ENCODE measurements around the gene MAGEH1.
"Not testable (repeated sequence)": the region's sequence is repeated elsewhere in the genome, so short reads cannot be mapped to it uniquely, and the experiment has no call there.

Gene MAGEH1, protein sequence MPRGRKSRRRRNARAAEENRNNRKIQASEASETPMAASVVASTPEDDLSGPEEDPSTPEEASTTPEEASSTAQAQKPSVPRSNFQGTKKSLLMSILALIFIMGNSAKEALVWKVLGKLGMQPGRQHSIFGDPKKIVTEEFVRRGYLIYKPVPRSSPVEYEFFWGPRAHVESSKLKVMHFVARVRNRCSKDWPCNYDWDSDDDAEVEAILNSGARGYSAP

DNA sequence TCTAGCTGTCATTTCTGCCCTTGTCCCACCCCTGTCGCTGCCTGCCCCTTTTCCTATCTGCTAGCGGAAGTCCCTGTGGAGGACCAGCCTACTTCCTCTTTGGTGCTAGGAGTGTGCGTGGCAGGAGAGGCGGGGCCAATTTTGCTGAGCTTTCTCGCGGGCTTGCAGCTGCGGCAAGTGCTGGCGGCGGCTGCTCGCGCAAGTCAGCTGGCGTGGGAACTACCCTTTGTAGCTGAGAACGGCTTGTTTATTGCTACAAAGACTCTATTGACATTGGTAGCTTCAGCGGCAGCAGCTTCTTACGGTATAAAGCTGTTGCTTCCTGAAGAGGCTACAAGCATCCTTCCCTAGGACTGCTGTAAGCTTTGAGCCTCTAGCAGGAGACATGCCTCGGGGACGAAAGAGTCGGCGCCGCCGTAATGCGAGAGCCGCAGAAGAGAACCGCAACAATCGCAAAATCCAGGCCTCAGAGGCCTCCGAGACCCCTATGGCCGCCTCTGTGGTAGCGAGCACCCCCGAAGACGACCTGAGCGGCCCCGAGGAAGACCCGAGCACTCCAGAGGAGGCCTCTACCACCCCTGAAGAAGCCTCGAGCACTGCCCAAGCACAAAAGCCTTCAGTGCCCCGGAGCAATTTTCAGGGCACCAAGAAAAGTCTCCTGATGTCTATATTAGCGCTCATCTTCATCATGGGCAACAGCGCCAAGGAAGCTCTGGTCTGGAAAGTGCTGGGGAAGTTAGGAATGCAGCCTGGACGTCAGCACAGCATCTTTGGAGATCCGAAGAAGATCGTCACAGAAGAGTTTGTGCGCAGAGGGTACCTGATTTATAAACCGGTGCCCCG, at the start of gene MAGEH1:
Gene MAGEH1, plus strand, starts transcription at position 138 of the 843 bp plus-strand sequence. Its CDS starts 248 bp downstream, at position 386.
- in situ Hi-C loops (cut with MboI; ENCODE audit: low sequenced_read_pairs), result no loop called here

DNA sequence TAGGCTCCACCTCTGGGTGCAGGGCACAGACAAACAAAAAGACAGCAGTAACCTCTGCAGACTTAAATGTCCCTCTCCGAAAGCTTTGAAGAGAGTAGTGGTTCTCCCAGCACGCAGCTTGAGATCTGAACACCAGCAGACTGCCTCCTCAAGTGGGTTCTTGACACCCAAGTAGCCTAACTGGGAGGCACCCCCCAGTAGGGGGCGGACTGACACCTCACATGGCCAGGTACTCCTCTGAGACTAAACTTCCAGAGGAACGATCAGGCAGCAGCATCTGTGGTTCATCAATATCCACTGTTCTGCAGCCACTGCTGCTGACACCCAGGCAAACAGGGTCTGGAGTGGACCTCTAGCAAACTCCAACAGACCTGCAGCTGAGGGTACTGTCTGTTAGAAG, 24.8 kb upstream of the MAGEH1 start:
- in situ Hi-C loops (cut with MboI; ENCODE audit: low sequenced_read_pairs), result not testable (repeated sequence)

DNA sequence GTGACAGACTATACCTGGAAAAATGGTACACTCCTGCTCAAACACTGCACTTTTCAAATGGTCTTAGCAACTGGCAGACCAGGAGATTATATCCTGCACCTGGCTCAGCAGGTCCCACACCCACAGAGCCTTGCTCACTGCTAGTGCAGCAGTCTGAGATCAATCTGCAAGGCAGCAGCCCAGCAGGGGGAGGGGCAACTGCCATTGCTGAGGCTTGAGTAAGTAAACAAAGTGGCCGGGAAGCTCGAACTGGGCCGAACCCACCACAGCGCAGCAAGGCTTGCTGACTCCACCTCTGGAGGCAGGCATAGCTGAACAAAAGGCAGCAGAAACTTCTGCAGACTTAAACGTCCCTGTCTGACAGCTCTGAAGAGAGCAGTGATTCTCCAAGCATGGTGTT, 8.5 kb upstream of the MAGEH1 start:
- in situ Hi-C loops (cut with MboI; ENCODE audit: low sequenced_read_pairs), result not testable (repeated sequence)

DNA sequence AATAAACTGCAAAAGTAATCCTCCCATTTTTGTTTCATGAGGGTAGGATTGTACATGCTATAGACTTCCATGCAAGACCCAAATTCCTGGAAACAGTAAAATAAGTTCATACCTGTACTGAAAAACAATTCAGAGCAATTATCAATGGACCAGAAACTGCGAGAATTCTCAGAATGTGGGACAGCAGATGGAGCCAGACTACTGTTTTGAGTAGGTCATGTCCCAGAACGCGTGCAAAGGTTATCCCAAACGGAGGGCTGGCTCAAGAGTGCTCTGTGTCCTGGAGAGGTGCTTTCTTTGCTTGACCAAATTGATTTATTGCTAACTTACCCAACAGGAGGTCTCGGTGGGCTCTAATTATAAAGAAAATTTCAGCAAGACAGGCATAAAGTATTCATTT, 1.7 kb upstream of the MAGEH1 start:
- in situ Hi-C loops (cut with MboI; ENCODE audit: low sequenced_read_pairs), result no loop called here

DNA sequence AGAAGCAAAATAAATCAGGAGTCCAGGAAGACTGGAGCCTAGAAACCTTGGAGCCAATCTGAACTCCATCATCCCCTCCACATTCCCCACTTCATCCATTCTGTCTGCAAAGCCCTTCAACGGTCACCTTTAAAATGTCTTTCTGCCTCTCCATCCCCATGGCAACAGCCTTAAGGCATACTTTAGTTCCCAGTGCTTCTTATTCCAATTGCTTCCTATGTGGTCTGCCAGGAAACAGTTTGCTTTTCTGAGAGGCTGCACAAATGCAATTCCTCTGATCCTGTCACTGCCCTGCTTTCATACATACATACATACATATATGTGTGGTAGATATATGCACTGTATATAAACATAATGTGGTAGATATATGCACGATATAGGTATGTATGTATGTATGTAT, 786 bp upstream of the MAGEH1 start:
- in situ Hi-C loops (cut with MboI; ENCODE audit: low sequenced_read_pairs), result no loop called here

DNA sequence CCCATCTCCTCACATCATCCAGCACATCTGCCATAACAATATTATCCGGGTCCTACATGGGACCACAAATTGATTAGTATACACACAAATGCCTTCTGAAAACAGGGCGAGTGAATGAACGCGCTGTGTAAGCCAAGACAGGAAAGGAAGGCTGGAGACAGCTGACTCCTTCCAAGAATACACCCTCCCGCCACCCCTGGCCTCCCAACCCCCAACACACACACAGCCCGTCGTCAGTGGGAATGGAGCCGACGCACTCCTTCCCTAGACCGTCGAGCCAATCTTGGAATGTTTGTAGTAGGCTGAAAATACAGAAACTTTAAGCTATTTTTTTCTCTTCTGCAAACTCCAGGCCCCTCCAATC, 319 bp upstream of the MAGEH1 start:
- in situ Hi-C loops (cut with MboI; ENCODE audit: low sequenced_read_pairs), result no loop called here

DNA sequence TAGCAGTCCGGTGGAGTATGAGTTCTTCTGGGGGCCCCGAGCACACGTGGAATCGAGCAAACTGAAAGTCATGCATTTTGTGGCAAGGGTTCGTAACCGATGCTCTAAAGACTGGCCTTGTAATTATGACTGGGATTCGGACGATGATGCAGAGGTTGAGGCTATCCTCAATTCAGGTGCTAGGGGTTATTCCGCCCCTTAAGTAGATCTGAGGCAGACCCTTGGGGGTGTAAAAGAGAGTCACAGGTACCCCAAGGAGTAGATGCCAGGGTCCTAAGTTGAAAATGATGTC, 852 bp downstream of the MAGEH1 start:
- in situ Hi-C loops (cut with MboI; ENCODE audit: low sequenced_read_pairs), result no loop called here

DNA sequence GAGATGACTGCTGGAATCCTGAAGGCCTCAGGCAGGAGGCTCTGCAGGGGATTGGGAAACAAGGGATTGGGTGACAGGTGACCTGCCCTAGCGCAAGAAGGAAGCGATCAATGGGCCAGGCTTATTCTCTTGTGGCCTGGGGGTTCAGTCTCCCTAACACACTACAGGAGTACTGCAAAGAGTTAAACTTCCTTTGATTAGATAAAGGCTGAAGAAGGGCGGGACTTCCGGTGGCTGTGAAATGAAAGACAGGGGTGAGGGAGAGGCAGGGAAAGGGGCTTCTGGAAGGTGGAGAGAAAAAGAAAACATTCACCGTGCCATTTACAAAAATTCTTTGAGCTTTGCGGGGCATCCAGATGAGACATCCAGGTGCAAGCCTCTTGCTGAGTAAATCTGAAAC, 3.8 kb downstream of the MAGEH1 start:
- in situ Hi-C loops (cut with MboI; ENCODE audit: low sequenced_read_pairs), result not testable (repeated sequence)

DNA sequence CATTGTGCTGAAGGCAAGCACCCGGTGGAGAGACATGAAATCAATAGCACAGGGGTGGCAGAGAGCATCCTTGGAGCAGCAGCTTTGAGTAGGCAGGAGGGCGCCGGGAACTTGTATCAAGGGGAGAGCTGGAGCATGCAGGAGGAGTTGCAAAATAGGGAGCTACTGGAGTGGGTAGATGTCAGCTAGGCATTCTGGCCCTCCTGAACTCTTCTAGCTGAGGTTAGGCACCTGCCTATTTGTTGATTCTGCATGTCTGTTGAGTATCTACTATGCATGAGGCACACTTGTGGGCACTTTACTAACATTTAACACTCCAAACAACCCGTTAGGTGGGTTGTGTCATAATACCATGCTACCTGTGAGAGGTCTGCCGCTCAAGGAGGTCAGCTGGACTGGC, 7.5 kb downstream of the MAGEH1 start:
- in situ Hi-C loops (cut with MboI; ENCODE audit: low sequenced_read_pairs), result not testable (repeated sequence)

DNA sequence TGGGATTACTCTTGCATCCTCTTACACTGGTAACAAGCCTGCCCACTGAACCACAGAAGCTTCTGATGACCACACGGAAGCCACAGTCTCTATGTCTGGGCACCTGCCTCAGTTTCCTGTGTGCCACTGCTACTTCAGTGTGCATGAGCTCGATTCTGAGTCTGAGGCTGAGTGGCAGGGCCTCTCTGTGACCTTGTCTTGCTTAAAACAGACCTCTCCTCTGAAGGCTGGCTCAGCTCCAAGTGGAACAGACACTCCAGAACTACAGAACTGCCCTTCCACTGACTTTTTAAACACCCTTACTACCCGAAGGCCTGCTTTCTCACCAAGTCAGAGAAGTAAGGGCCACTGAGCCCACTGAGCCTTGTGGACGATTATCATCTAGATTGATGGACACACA, 8.0 kb downstream of the MAGEH1 start:
- in situ Hi-C loops (cut with MboI; ENCODE audit: low sequenced_read_pairs), result not testable (repeated sequence)

DNA sequence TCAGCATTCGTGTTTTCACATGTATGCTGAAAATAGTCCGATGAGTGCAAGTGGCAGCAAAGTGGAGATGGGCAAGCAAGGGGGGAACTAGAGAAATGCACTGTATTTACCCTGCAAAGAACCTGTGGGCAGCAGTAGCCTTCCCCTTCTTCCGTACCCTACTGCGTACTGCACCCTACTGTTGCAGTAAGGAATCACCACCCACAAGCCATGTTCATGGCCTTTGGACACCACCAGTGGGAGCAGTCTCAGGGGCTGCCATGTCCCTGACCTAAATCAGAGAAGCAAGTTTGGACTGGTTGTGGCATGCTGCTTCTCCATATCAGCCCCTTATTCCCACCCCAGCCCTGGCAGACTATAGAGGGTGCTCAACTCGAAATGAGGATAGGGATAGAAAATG, 12.1 kb downstream of the MAGEH1 start:
- in situ Hi-C loops (cut with MboI; ENCODE audit: low sequenced_read_pairs), result not testable (repeated sequence)

DNA sequence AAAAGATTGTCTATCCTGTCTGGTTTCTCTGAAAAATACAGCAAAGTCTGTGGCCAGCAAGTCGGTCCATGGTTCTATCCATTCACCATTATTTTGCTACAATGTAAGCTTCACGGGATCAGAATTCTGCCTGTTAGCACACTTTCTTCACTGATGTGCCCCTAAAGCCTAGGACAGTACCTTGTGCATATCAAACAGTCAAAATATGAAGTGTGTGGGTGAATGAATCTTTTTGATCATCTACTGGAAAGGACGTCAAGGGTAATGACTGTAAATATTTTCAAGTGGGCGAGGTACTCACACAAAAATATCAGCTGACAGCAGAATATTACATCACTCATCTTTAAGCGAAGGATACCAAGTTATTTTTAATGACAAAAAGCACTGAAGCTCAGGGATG, 13.2 kb downstream of the MAGEH1 start:
- in situ Hi-C loops (cut with MboI; ENCODE audit: low sequenced_read_pairs), result not testable (repeated sequence)

DNA sequence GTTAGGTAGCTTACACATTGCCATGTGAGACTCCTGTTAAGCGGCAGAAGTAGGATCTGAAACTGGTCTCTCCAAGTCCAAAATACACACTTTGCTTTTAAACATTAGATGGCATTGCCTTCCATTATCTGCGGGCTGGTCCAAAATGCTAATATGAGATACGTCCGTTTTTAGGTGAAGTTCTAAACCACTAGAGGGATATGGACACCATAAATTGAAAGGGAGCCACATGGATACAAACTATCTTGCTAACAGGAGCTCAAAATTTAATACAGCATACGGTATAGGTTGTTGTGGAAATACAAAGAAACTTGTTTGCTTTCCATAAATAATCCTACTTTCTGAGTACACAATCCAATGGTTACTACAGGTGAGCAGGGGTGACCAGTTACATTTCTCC, 13.9 kb downstream of the MAGEH1 start:
- in situ Hi-C loops (cut with MboI; ENCODE audit: low sequenced_read_pairs), result not testable (repeated sequence)

DNA sequence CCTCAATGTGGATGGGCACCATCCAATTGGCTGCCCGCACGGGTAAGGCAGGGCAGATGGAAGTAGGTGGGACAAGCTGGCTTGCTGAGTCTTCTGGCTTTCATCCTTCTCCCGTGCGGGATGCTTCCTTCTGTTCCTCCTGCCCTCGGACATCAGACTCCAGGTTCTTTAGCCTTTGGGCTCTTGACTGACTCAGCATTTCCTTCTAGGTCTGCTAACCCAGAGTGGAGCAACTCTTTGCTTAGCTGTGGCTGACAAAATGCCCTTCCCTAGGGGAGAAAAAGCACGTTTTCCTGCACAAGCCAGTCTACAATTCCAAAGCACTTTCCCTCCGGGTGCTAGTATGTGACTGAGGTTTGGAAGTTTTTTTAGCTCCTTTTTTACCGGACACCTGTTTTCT, 28.0 kb downstream of the MAGEH1 start:
- in situ Hi-C loops (cut with MboI; ENCODE audit: low sequenced_read_pairs), result not testable (repeated sequence)

DNA sequence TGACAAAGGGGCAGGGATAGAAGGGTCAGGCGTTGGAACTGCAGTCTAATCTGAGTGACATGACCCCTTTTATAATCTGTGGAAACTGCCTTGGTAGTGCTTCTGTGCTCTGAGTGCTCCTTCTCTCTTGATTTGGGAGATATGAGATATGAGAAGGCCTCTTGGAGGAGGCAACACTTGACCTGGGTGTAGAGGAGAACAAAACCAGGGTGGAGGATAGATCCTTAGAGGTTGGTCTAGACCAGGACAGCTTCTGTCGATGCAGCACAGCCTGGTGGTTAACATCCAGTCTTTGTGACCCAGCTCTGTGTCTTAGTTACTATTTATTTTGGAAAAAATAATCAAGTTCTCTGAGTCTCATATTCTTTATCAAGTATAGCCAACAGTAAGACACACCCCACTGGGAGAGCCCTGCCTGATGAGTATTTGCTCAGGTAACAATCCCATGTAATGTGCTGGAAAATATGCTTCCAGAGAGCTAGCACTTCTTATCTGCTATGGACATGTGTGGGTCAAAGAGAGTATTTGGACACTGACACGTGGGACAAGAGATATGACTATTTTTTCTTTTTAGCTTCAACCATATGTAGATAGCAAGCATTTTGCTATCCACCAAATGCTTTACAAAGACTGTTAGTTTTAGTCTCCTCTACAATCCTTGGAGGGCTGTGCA, 28.6 kb downstream of the MAGEH1 start:
- in situ Hi-C loops (cut with MboI; ENCODE audit: low sequenced_read_pairs), result no loop called here

DNA sequence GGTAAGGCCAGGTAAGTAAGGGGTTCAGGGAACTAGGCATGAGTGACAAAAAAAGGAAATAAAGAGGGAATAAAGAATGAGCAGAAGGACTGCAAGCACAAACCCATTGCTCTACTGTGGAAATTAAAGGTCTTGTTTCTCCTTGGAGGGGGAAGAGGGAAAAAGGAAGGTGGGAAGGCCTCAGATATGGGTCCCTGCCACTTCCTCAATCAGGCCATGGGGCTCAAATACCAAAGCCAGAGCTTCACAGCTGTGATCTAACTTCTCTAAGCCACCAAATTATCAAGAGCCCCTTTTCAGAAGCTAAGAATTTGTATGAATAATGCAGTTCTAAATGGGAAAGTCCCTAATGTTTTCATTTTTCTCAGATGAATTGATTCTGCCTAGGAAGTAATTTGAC, 33.0 kb downstream of the MAGEH1 start:
- in situ Hi-C loops (cut with MboI; ENCODE audit: low sequenced_read_pairs), result no loop called here

DNA sequence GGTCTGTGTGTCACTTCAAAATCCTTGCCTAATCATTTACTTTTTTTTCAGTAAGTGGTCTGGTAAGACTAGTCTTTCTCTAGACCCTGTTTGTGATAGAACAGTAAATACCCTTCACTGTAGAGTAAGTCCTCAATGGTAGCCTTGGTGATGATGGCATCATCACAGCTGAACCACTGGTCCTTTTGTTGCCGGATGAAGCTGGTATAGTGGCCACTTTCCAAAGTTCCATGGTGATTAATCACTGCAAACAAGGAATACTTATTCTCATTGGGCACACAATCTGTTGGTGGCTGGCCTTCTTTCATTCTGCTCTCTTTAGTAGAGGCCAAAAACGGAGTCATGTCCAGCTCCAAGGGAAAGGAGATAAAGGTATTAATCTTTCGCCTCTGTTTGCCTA, 34.8 kb downstream of the MAGEH1 start:
- in situ Hi-C loops (cut with MboI; ENCODE audit: low sequenced_read_pairs), result no loop called here

DNA sequence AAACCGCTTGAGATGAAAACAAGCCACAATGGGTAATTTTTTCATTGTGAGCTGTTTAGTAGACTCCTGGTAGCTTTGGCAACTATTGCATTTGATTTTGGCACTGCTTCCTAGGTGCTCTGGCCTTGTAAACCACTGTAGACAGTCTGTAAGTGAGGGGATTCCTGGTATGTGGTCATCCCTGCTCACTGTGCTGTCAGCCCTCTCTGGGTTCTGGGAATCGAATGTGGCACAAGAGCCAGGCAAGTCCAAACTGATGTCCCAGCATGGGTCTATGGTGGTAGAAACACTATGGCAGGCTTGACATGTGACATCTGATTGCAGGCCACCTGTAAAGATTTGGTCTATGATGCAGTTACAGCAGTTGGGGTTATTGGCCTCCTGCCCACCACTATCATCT, 35.2 kb downstream of the MAGEH1 start:
- in situ Hi-C loops (cut with MboI; ENCODE audit: low sequenced_read_pairs), result no loop called here

DNA sequence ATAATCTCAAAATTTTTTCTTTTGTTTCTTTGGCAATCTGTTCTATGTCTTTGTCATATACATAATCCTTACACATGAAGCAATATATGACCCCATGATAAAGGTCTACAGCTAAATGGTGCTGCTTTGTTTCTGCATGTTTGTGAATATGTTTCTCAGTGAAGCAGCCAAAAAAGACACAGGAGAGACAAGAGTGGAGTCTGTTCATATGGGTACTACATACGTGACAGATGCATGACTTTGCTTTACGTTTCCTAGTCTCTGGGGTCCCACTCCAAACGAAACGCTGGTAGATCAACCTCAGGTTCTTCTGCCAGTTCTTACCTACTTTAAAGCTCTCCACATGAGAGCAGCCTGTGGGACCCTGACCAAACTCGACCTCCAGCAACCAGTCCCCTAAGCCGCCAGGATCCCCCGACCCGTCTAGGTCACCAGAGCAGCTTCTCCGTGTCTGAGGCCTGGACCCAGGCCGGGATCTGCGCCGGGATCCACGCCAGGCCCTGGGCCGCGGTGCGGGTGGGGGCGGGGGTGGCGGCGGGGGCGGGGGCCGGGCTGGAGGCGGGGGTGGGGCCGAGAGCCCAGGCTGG, 36.2 kb downstream of the MAGEH1 start:
- in situ Hi-C loops (cut with MboI; ENCODE audit: low sequenced_read_pairs), result no loop called here

DNA sequence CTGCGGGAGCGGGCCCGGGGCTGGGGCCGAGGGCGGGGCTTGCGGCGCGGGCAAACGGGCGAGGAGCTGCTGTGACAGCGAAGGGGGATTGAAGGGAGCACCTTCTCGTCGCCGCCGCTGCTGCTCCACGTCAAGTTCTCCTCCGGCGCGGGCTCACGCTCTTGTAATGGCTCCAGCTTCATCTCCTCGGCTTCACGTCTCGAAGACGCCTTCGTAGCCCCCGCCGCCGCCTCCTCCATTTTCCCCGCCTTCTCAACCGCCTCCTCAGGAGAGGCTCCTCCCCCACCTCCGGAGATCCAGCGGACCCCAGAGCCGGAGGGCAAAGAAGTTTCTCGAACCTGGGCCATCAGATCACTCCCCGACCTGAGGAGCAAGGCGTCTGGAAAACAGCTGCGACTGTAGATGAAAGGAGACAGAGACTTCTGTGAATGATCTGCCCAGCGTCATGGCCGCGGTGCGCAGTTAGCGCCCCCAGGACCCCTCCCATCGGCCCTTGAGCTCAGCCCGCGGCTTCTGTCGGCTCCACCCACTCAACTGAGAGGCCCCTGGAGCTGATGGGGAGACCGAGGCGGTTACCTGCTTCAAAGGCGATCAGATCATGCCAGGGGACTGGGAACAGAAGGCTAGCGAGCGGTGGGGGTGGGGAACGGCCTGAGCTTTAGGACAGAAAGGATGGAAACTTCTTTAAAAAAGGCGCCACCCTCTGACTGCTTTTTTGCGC, 36.8 kb downstream of the MAGEH1 start:
- in situ Hi-C loops (cut with MboI; ENCODE audit: low sequenced_read_pairs), result no loop called here

DNA sequence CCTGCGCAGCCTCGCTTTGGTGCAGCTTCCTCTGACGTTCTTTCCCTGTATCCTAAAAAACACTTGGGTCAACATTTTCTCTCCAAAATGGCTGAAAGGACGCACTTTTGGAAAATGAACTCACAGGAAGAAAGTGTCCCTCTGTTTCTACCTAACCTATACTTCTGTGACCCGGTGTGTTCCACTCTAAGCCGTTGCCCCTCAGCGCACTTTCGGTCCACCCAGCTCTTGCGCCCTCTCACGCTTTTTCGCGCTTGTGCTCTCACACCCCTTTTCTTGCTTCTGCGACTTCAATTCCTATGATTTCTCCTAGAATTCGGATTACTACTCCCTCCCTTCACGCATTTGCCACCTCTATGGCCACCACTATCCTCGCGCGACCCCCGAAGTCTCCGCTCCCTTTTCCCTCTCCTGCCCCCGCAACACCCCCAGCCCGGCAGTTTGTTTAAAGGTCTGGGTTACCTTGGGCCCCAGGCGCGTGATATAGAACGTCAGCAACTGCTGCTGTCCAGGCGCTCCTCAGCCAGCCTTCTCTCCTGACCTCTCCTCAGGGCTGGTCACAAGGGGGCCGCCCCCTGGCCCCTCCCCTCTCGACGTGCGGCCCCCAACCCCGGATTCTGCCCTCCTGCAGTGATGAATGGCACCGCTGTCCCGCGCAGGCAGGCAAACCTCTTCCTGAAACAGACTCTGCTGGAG, 37.5 kb downstream of the MAGEH1 start, which contains the start of gene USP51:
Gene USP51, minus strand, starts transcription at position 535 of the 696 bp plus-strand sequence. CDS start 909 bp downstream, outside the sequence.
- in situ Hi-C loops (cut with MboI; ENCODE audit: low sequenced_read_pairs), result no loop called here

All from HL-60/S4 treated with retinoic acid at 250 ng/mL for 4 days and 3 days (cell line).